Nephron progenitor cell (in vitro differentiated cells): ENCODE data around the gene FAR2.

Source experiments
- DNase-seq: peaks from one replicate; pipeline ENCODE4 v3.0.0; 2021
- H3K27ac Mint-ChIP-seq: 2 replicates; pipeline ENCODE4 v1.8.0; 2021; ENCODE audit warnings: mild to moderate bottlenecking, moderate library complexity, mixed read lengths
- H3K27me3 Mint-ChIP-seq: 2 replicates; pipeline ENCODE4 v1.8.0; 2021; ENCODE audit warnings: mild to moderate bottlenecking, low read depth, mixed read lengths; ENCODE audit not compliant: poor library complexity
- H3K36me3 Mint-ChIP-seq: 2 replicates; pipeline ENCODE4 v1.8.0; 2021; ENCODE audit warnings: low read depth, mixed read lengths
- H3K4me1 Mint-ChIP-seq: 2 replicates; pipeline ENCODE4 v1.8.0; 2021; ENCODE audit warnings: mixed read lengths
- H3K4me3 Mint-ChIP-seq: 2 replicates; pipeline ENCODE4 v1.8.0; 2021; ENCODE audit warnings: mild to moderate bottlenecking, moderate library complexity, mixed read lengths
- H3K9me3 Mint-ChIP-seq: 2 replicates; pipeline ENCODE4 v1.8.0; 2021; ENCODE audit warnings: mild to moderate bottlenecking, moderate library complexity, mixed read lengths
- CTCF ChIP-seq: fragments of 200-600 bp; sonication (generic); IDR thresholded peaks from 2 replicates; pipeline ENCODE4 v1.5.0; 2021; ENCODE audit warnings: antibody characterized with exemption

The FAR2 gene

GRCh38 chr12:29278673-29279420 is 129.8 kb downstream of the FAR2 start:
- Mint-ChIP-seq H3K27ac (no peak overlapping the region), H3K4me3 (no peak overlapping the region), H3K27me3 (no peaks in the 10 kb centered on the region), H3K9me3 (no peaks in the 10 kb centered on the region), H3K36me3 (no peaks in the 10 kb centered on the region), H3K4me1 (peaks cover 11% of the 10 kb centered on the region)
- DNase-seq: no peak
- no peak for TF ChIP-seq CTCF

- Mint-ChIP-seq H3K9me3 (peaks cover 5% of the 10 kb centered on the region), H3K27me3 (no peaks in the 10 kb centered on the region), H3K27ac (peak overlapping the region; percentile 59), H3K4me3 (no peak overlapping the region), H3K36me3 (peaks cover 4% of the 10 kb centered on the region), H3K4me1 (peaks cover 11% of the 10 kb centered on the region)
- no peak for DNase-seq
- TF ChIP-seq CTCF: no peak
Observed at GRCh38 chr12:29281371-29282005, 132.4 kb downstream of the FAR2 start.

- no peak overlapping the region for H3K27ac Mint-ChIP-seq
- H3K27me3 Mint-ChIP-seq: no peaks in the 10 kb centered on the region
- no peak for DNase-seq
- no peak overlapping the region for H3K4me3 Mint-ChIP-seq
- no peak for TF ChIP-seq CTCF
- peaks cover 5% of the 10 kb centered on the region for H3K9me3 Mint-ChIP-seq
- peaks cover 4% of the 10 kb centered on the region for H3K36me3 Mint-ChIP-seq
- H3K4me1 Mint-ChIP-seq: peaks cover 11% of the 10 kb centered on the region
Observed at GRCh38 chr12:29282031-29282816, 133.1 kb downstream of the FAR2 start.

- Mint-ChIP-seq H3K27ac (no peak overlapping the region), H3K4me3 (no peak overlapping the region), H3K27me3 (no peaks in the 10 kb centered on the region), H3K9me3 (peaks cover 11% of the 10 kb centered on the region), H3K4me1 (peaks cover 11% of the 10 kb centered on the region), H3K36me3 (peaks cover 6% of the 10 kb centered on the region)
- no peak for TF ChIP-seq CTCF
- no peak for DNase-seq
Observed at GRCh38 chr12:29283969-29284700, 135.1 kb downstream of the FAR2 start.

GRCh38 chr12:29286081-29286790 is 137.2 kb downstream of the FAR2 start:
- H3K36me3 Mint-ChIP-seq: peaks cover 11% of the 10 kb centered on the region
- H3K27ac Mint-ChIP-seq: no peak overlapping the region
- no peaks in the 10 kb centered on the region for H3K27me3 Mint-ChIP-seq
- TF ChIP-seq CTCF: no peak
- peaks cover 20% of the 10 kb centered on the region for H3K9me3 Mint-ChIP-seq
- peaks cover 11% of the 10 kb centered on the region for H3K4me1 Mint-ChIP-seq
- DNase-seq: no peak
- no peak overlapping the region for H3K4me3 Mint-ChIP-seq
